ENCODE measurements around the gene GAA.

DNA sequence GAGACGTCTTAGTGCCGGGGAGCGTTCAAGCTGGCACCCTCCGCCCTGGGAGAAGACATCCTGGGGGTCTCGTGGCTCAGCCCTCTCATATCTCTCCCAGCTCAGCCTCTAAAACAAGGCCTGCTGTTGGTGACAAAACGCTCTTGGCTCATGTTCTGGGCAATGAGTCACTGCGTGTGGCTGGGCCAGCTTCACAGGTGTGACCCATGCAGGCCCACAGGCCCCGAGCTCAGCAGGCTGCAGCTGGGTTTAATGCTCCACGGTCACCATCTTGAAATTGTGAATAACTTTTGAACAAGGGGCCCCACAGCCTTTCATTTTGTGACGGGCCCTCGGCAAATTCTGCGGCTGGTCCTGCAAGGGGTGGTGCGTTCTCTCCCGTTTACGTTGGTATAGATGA is 22.4 kb downstream of the GAA start:
- TF ChIP-seq, protein P1, sequence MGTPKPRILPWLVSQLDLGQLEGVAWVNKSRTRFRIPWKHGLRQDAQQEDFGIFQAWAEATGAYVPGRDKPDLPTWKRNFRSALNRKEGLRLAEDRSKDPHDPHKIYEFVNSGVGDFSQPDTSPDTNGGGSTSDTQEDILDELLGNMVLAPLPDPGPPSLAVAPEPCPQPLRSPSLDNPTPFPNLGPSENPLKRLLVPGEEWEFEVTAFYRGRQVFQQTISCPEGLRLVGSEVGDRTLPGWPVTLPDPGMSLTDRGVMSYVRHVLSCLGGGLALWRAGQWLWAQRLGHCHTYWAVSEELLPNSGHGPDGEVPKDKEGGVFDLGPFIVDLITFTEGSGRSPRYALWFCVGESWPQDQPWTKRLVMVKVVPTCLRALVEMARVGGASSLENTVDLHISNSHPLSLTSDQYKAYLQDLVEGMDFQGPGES (IDR thresholded peaks at IDR 0.05; ENCODE audit: low read depth, low read length) = no peak
- TF ChIP-seq POLR2AphosphoS5 (IDR thresholded peaks at IDR 0.05; ENCODE audit: low read depth, low read length) (no peak), EZH2phosphoT487 (IDR thresholded peaks at IDR 0.05; ENCODE audit: borderline replicate concordance, low read depth) (no peak), RAD21 (IDR thresholded peaks at IDR 0.05; ENCODE audit: low read length) (no peak), EP300 (IDR thresholded peaks at IDR 0.05; ENCODE audit: borderline replicate concordance in 1 of 2, low read depth in 1 of 2, low read length in 1 of 2) (no peak), CHD2 (IDR thresholded peaks at IDR 0.05; ENCODE audit: low read length, partially characterized antibody) (no peak)
- TF ChIP-seq, protein P2, sequence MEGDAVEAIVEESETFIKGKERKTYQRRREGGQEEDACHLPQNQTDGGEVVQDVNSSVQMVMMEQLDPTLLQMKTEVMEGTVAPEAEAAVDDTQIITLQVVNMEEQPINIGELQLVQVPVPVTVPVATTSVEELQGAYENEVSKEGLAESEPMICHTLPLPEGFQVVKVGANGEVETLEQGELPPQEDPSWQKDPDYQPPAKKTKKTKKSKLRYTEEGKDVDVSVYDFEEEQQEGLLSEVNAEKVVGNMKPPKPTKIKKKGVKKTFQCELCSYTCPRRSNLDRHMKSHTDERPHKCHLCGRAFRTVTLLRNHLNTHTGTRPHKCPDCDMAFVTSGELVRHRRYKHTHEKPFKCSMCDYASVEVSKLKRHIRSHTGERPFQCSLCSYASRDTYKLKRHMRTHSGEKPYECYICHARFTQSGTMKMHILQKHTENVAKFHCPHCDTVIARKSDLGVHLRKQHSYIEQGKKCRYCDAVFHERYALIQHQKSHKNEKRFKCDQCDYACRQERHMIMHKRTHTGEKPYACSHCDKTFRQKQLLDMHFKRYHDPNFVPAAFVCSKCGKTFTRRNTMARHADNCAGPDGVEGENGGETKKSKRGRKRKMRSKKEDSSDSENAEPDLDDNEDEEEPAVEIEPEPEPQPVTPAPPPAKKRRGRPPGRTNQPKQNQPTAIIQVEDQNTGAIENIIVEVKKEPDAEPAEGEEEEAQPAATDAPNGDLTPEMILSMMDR (IDR thresholded peaks at IDR 0.05) = no peak
